Measurements from ENCODE around the gene CLDN5. TPM values are rescaled to one million over a fixed set of nuclear protein-coding genes. Genes with fewer than 3 reads are reported as not detected.
A peak's percentile ranks its signal among the peaks of the same experiment; 100 is the strongest.

The CLDN5 gene
- total RNA-seq, 4 donors from 2014 or later, result 40.4 to 108 (median 89.6) TPM

- H3K27ac ChIP-seq, result peak overlapping the region; percentile 61 to 82 (median 78)
- peak overlapping the region; percentile 49 to 57 (median 52) for H3K4me3 ChIP-seq
- ATAC-seq (no peak), DNase-seq (no peak)
- in situ Hi-C loops (cut with MboI; ENCODE audit: low sequenced_read_pairs in 4 of 4) (loop anchor here in 1 of 4 donors (25.0 kb wide), 1 partner anchor 536 kb away; no protein-coding TSS in a partner anchor), intact Hi-C loops (cut with DNase I; ENCODE audit: low total_unique reads) (loop anchor here (5.0 kb wide), 1 partner anchor 54 kb away; no protein-coding TSS in a partner anchor)
- H3K4me1 ChIP-seq, result peaks cover 0 to 8% of the 10 kb centered on the region in 2 donors
- peaks cover 18 to 26% (median 24%) of the 10 kb centered on the region in 3 donors for H3K27me3 ChIP-seq
- H3K9me3 ChIP-seq, result no peaks in the 10 kb centered on the region
- no peaks in the 10 kb centered on the region for H3K36me3 ChIP-seq
- TF ChIP-seq POLR2A (IDR thresholded peaks at IDR 0.05), result no peak
- TF ChIP-seq CTCF (IDR thresholded peaks at IDR 0.05 in 4 of 5, conservative IDR thresholded peaks at IDR 0.05 in 1 of 5), result no peak
These were observed 1.4 kb downstream of the CLDN5 start for GRCh38 chr22:19522881-19523239.

GRCh38 chr22:19522190-19522880 lies 1.9 kb downstream of the CLDN5 start:
- no peak for DNase-seq

GRCh38 chr22:19520566-19521305 lies 3.5 kb downstream of the CLDN5 start:
- ATAC-seq, result no peak
- no peaks in the 10 kb centered on the region for H3K36me3 ChIP-seq
- no peak for DNase-seq
- H3K4me3 ChIP-seq, result peak overlapping the region in 3 of 4 donors; percentile 49 to 57 (median 50)
- no peak for TF ChIP-seq CTCF (IDR thresholded peaks at IDR 0.05 in 4 of 5, conservative IDR thresholded peaks at IDR 0.05 in 1 of 5)
- no peak for TF ChIP-seq POLR2A (IDR thresholded peaks at IDR 0.05)
- no peaks in the 10 kb centered on the region for H3K9me3 ChIP-seq
- peak overlapping the region in 3 of 4 donors; percentile 76 to 82 (median 79) for H3K27ac ChIP-seq
- intact Hi-C loops (cut with DNase I; ENCODE audit: low total_unique reads) (loop anchor here (5.0 kb wide), 1 partner anchor 57 kb away; no protein-coding TSS in a partner anchor), in situ Hi-C loops (cut with MboI; ENCODE audit: low sequenced_read_pairs in 4 of 4) (loop anchor here in 1 of 4 donors (25.0 kb wide), 1 partner anchor 533 kb away; no protein-coding TSS in a partner anchor)
- peaks cover 18 to 26% (median 24%) of the 10 kb centered on the region in 3 donors for H3K27me3 ChIP-seq
- H3K4me1 ChIP-seq, result peaks cover 0 to 8% of the 10 kb centered on the region in 2 donors

More at GRCh38 chr22:19522190-19522880, 1.9 kb downstream of the CLDN5 start:
- Histone ChIP-seq H3K9me3 (no peaks in the 10 kb centered on the region), H3K27me3 (peaks cover 18 to 26% (median 24%) of the 10 kb centered on the region in 3 donors), H3K36me3 (no peaks in the 10 kb centered on the region), H3K4me1 (peaks cover 0 to 8% of the 10 kb centered on the region in 2 donors), H3K27ac (peak overlapping the region; percentile 61 to 82 (median 78)), H3K4me3 (peak overlapping the region; percentile 49 to 57 (median 52))
- TF ChIP-seq POLR2A (IDR thresholded peaks at IDR 0.05) (no peak), CTCF (IDR thresholded peaks at IDR 0.05 in 4 of 5, conservative IDR thresholded peaks at IDR 0.05 in 1 of 5) (no peak)
- in situ Hi-C loops (cut with MboI; ENCODE audit: low sequenced_read_pairs in 4 of 4) (loop anchor here in 1 of 4 donors (25.0 kb wide), 1 partner anchor 535 kb away; no protein-coding TSS in a partner anchor), intact Hi-C loops (cut with DNase I; ENCODE audit: low total_unique reads) (loop anchor here (5.0 kb wide), 1 partner anchor 55 kb away; no protein-coding TSS in a partner anchor)
- ATAC-seq, result no peak

- H3K27ac ChIP-seq, result peak overlapping the region in 2 of 4 donors; percentile 79 to 82
- no peaks in the 10 kb centered on the region for H3K36me3 ChIP-seq
- intact Hi-C loops (cut with DNase I; ENCODE audit: low total_unique reads), result loop anchor here (5.0 kb wide), 1 partner anchor 57 kb away; no protein-coding TSS in a partner anchor
- peaks cover 0 to 8% of the 10 kb centered on the region in 2 donors for H3K4me1 ChIP-seq
- ATAC-seq (no peak), DNase-seq (no peak)
- in situ Hi-C loops (cut with MboI; ENCODE audit: low sequenced_read_pairs in 4 of 4), result loop anchor here in 1 of 4 donors (25.0 kb wide), 1 partner anchor 533 kb away; no protein-coding TSS in a partner anchor
- no peaks in the 10 kb centered on the region for H3K9me3 ChIP-seq
- H3K27me3 ChIP-seq, result peaks cover 17 to 26% (median 24%) of the 10 kb centered on the region in 3 donors
- H3K4me3 ChIP-seq, result peak overlapping the region in 1 of 4 donors; percentile 57
- TF ChIP-seq CTCF (IDR thresholded peaks at IDR 0.05 in 4 of 5, conservative IDR thresholded peaks at IDR 0.05 in 1 of 5) (no peak), POLR2A (IDR thresholded peaks at IDR 0.05) (peak in 1 of 2 donors; percentile 20)
These were observed 4.2 kb downstream of the CLDN5 start for GRCh38 chr22:19520007-19520406.
